Prostate gland (tissue), 2 donors: Measurements from ENCODE around the gene FCN2. TPM values are rescaled to one million over a fixed set of nuclear protein-coding genes. Genes with fewer than 3 reads are reported as not detected.

Experiments used
- DNase-seq: peaks from one replicate; pipeline ENCODE4 v3.0.0-alpha.2; 2019; ENCODE audit warnings: low spot score
- H3K27ac ChIP-seq, 2 donors: fragments of 200-600 bp; sonication (generic); 2 replicates each; pipeline ENCODE4 v1.5.1; 2017 to 2019
- H3K27me3 ChIP-seq: fragments of 200-600 bp; sonication (generic); replicated peaks from 2 replicates; pipeline ENCODE4 v1.5.1; 2019; ENCODE audit not compliant: insufficient read depth
- H3K36me3 ChIP-seq, 2 donors: fragments of 200-600 bp; sonication (generic); 1 replicate in 1 of 2; 2 replicates in 1 of 2; pipeline versions ENCODE4 v1.5.1 to v1.8.1; 2017 to 2019
- H3K4me1 ChIP-seq: fragments of 200-600 bp; sonication (generic); replicated peaks from 2 replicates; pipeline ENCODE4 v1.5.1; 2019
- H3K4me3 ChIP-seq, 2 donors: fragments of 200-600 bp; sonication (generic); 2 replicates each; pipeline ENCODE4 v1.5.1; 2017 to 2019
- H3K9me3 ChIP-seq: fragments of 200-600 bp; sonication (generic); 2 replicates; pipeline ENCODE4 v1.5.1; 2017
- CTCF ChIP-seq, 4 experiments: fragments of 200-600 bp in 2 of 4; fragments of 450-650 bp in 2 of 4; sonication (generic) in 2 of 4; IDR thresholded peaks; 1 replicate in 3 of 4; 2 replicates in 1 of 4; pipeline ENCODE4 v1.5.1; 2016 to 2019; ENCODE audit warnings: antibody characterized with exemption in 4 of 4, mild to moderate bottlenecking in 2 of 4, moderate library complexity in 2 of 4
- POLR2A ChIP-seq: fragments of 450-650 bp; IDR thresholded peaks from one replicate; pipeline ENCODE4 v1.6.1; 2016; ENCODE audit warnings: antibody characterized with exemption, mild to moderate bottlenecking
- POLR2AphosphoS5 ChIP-seq: sonication (generic); formaldehyde crosslinking; IDR thresholded peaks from one replicate; pipeline ENCODE4 v1.6.1; 2017; ENCODE audit warnings: antibody characterized with exemption
- WGBS: methylation state at CpG from one replicate; pipeline ENCODE4 v1.1.5; 2018; 5-methylcytosine and 5-hydroxymethylcytosine counted together
- intact Hi-C: fragments of 100-400 bp; cut with DNase I; formaldehyde crosslinking; loops from one replicate; pipeline ENCODE4 v1.14.2; 2022
- total RNA-seq, 2 donors: library from RNA; depleted of rRNA; stranded (reverse); fragments of >200 nt; gene quantifications; one replicate each; pipeline ENCODE4 v1.1.0, GENCODE V29; 2016

The FCN2 gene
- total RNA-seq, 2 donors from 2014 or later, result 2.4 TPM; not detected in 1

- no peaks in the 10 kb centered on the region for H3K36me3 ChIP-seq
- H3K4me1 ChIP-seq, result peaks cover 5% of the 10 kb centered on the region
- DNase-seq, result no peak
- H3K9me3 ChIP-seq, result no peaks in the 10 kb centered on the region
- no peak overlapping the region for H3K4me3 ChIP-seq
- intact Hi-C loops, result no loop called here
- no peak overlapping the region for H3K27ac ChIP-seq
- no peak for TF ChIP-seq POLR2A
- no peak for TF ChIP-seq POLR2AphosphoS5
- no peak for TF ChIP-seq CTCF (IDR thresholded peaks at IDR 0.05)
- WGBS, result 94% methylated on average over 22 of the region's 22 CpGs
- no peaks in the 10 kb centered on the region for H3K27me3 ChIP-seq
Observed at GRCh38 chr9:134867917-134868750, 12.5 kb upstream of the FCN2 start.

GRCh38 chr9:134868751-134869553 is 11.7 kb upstream of the FCN2 start:
- peaks cover 5% of the 10 kb centered on the region for H3K4me1 ChIP-seq
- H3K4me3 ChIP-seq, result no peak overlapping the region
- no peak for TF ChIP-seq CTCF (IDR thresholded peaks at IDR 0.05)
- no peak for TF ChIP-seq POLR2A
- no peak for TF ChIP-seq POLR2AphosphoS5
- H3K36me3 ChIP-seq, result no peaks in the 10 kb centered on the region
- DNase-seq, result no peak
- intact Hi-C loops, result no loop called here
- H3K27ac ChIP-seq, result no peak overlapping the region
- 90% methylated on average over 25 of the region's 25 CpGs for WGBS
- H3K27me3 ChIP-seq, result no peaks in the 10 kb centered on the region
- H3K9me3 ChIP-seq, result no peaks in the 10 kb centered on the region

- intact Hi-C loops, result no loop called here
- Histone ChIP-seq H3K4me3 (no peak overlapping the region), H3K27me3 (no peaks in the 10 kb centered on the region), H3K27ac (no peak overlapping the region), H3K36me3 (no peaks in the 10 kb centered on the region), H3K4me1 (no peaks in the 10 kb centered on the region), H3K9me3 (no peaks in the 10 kb centered on the region)
- DNase-seq, result no peak
- 91% methylated on average over 17 of the region's 17 CpGs for WGBS
- TF ChIP-seq POLR2A (no peak), CTCF (IDR thresholded peaks at IDR 0.05) (no peak), POLR2AphosphoS5 (no peak)
Observed at GRCh38 chr9:134869554-134870300, 10.9 kb upstream of the FCN2 start.

GRCh38 chr9:134870301-134870694 is 10.3 kb upstream of the FCN2 start:
- H3K9me3 ChIP-seq, result no peaks in the 10 kb centered on the region
- no peaks in the 10 kb centered on the region for H3K36me3 ChIP-seq
- no peak for DNase-seq
- no peak overlapping the region for H3K27ac ChIP-seq
- WGBS, result 91% methylated on average over 10 of the region's 11 CpGs
- H3K4me3 ChIP-seq, result no peak overlapping the region
- intact Hi-C loops, result no loop called here
- TF ChIP-seq POLR2AphosphoS5 (no peak), POLR2A (no peak), CTCF (IDR thresholded peaks at IDR 0.05) (no peak)
- no peaks in the 10 kb centered on the region for H3K4me1 ChIP-seq
- H3K27me3 ChIP-seq, result no peaks in the 10 kb centered on the region
